SK-N-SH (cell line): ENCODE results near the gene B3GNT5. TPM values are rescaled to one million over a fixed set of nuclear protein-coding genes. Genes with fewer than 3 reads are reported as not detected.

ENCODE experiments used
- CTCF ChIA-PET: fragments of 300-600, 350-600 bp; formaldehyde crosslinking; extraction: SDS; loops from one replicate; lab custom pipeline; 2021; lab: Yijun Ruan, JAX
- POLR2A ChIA-PET: fragments of 350-600 bp; sonication (Branson Sonifier 250); formaldehyde crosslinking; extraction: SDS; loops from one replicate; lab custom pipeline; 2020; ENCODE audit warnings: antibody characterized with exemption, inconsistent platforms; lab: Yijun Ruan, JAX
- DNase-seq: peaks from one replicate; pipeline ENCODE4 v3.0.0; 2012
- H2AFZ ChIP-seq: fragments of 200-600 bp; sonication (generic); 2 replicates; pipeline ENCODE4 v1.8.1; 2016; ENCODE audit warnings: antibody characterized with exemption, mild to moderate bottlenecking, low read depth
- H3F3A ChIP-seq: fragments of 200-600 bp; sonication (generic); replicated peaks from 2 replicates; pipeline ENCODE3; 2016; ENCODE audit warnings: antibody characterized with exemption, mild to moderate bottlenecking; ENCODE audit not compliant: insufficient read depth
- H3K27ac ChIP-seq, 2 experiments: fragments of 200-500 bp in 1 of 2; fragments of 200-600 bp in 1 of 2; sonication (Bioruptor generic) in 1 of 2; sonication (generic), shearing (Covaris generic) in 1 of 2; 2 replicates each; pipeline versions ENCODE4 v1.5.1 to v1.6.1; 2014 to 2016; ENCODE audit warnings: low read depth in 2 of 2, inconsistent platforms in 1 of 2, low read length in 1 of 2, mild to moderate bottlenecking in 1 of 2, mixed read lengths in 1 of 2
- H3K27me3 ChIP-seq: fragments of 200-600 bp; sonication (generic), shearing (Covaris generic); 2 replicates; pipeline ENCODE4 v1.6.1; 2016; ENCODE audit warnings: mixed run types; ENCODE audit not compliant: insufficient read depth
- H3K36me3 ChIP-seq, 2 experiments: fragments of 200-500 bp in 1 of 2; fragments of 200-600 bp in 1 of 2; sonication (Bioruptor generic) in 1 of 2; sonication (generic) in 1 of 2; replicated peaks in 1 of 2; 2 replicates each; pipeline versions ENCODE3 to v1.5.1; 2014 to 2016; ENCODE audit warnings: low read length in 1 of 2, mild to moderate bottlenecking in 1 of 2; ENCODE audit not compliant: insufficient read depth in 2 of 2, control insufficient read depth in 1 of 2
- H3K4me1 ChIP-seq, 2 experiments: fragments of 200-500 bp in 1 of 2; fragments of 200-600 bp in 1 of 2; sonication (Bioruptor generic) in 1 of 2; sonication (generic), shearing (Covaris generic) in 1 of 2; 2 replicates each; pipeline versions ENCODE4 v1.5.1 to v1.6.1; 2014 to 2016; ENCODE audit warnings: low read depth in 1 of 2, low read length in 1 of 2, mixed run types in 1 of 2; ENCODE audit not compliant: insufficient read depth in 2 of 2, control insufficient read depth in 1 of 2
- H3K4me2 ChIP-seq: fragments of 200-600 bp; sonication (generic), shearing (Covaris generic); 2 replicates; pipeline ENCODE4 v1.6.1; 2017; ENCODE audit warnings: mixed run types
- H3K4me3 ChIP-seq, 2 experiments: fragments of 200-500 bp in 1 of 2; fragments of 200-600 bp in 1 of 2; sonication (Bioruptor generic) in 1 of 2; sonication (generic), shearing (Covaris generic) in 1 of 2; 2 replicates each; pipeline versions ENCODE4 v1.5.1 to v1.8.1; 2014 to 2016; ENCODE audit warnings: low read depth in 2 of 2, inconsistent platforms in 1 of 2, low read length in 1 of 2, mild to moderate bottlenecking in 1 of 2, mixed read lengths in 1 of 2, moderate library complexity in 1 of 2
- H3K79me2 ChIP-seq: fragments of 200-600 bp; sonication (generic); 2 replicates; pipeline ENCODE4 v1.8.1; 2017; ENCODE audit warnings: mild to moderate bottlenecking; ENCODE audit not compliant: insufficient read depth
- H3K9ac ChIP-seq: fragments of 200-600 bp; sonication (generic); 2 replicates; pipeline ENCODE4 v1.6.1; 2017; ENCODE audit warnings: mixed run types
- H3K9me2 ChIP-seq: fragments of 200-600 bp; sonication (generic); 2 replicates; pipeline ENCODE4 v1.6.1; 2017; ENCODE audit warnings: mixed run types
- H3K9me3 ChIP-seq: fragments of 200-600 bp; sonication (generic); 2 replicates; pipeline ENCODE4 v1.6.1; 2017; ENCODE audit warnings: mixed run types, mild to moderate bottlenecking, moderate library complexity
- H4K20me1 ChIP-seq: fragments of 200-600 bp; sonication (generic); 2 replicates; pipeline ENCODE4 v1.6.1; 2017; ENCODE audit warnings: mild to moderate bottlenecking, mixed run types; ENCODE audit not compliant: insufficient read depth
- CTCF ChIP-seq: fragments of 200-600 bp; sonication (generic); IDR thresholded peaks from 2 replicates; pipeline ENCODE4 v1.6.1; 2017; ENCODE audit warnings: antibody characterized with exemption, mild to moderate bottlenecking, moderate library complexity
- FOXJ3 ChIP-seq: sonication (generic); formaldehyde crosslinking; IDR thresholded peaks from 2 replicates; pipeline ENCODE4 v1.5.1; 2020; ENCODE audit warnings: mild to moderate bottlenecking, missing genetic modification reagents
- MEF2A ChIP-seq: IDR thresholded peaks from 2 replicates; pipeline ENCODE4 v1.4.0; 2012; ENCODE audit warnings: low read depth, borderline replicate concordance
- PBX3 ChIP-seq: IDR thresholded peaks from 2 replicates; pipeline ENCODE4; 2012
- POLR2AphosphoS5 ChIP-seq: IDR thresholded peaks from 2 replicates; pipeline ENCODE4 v1.6.1; 2012; ENCODE audit warnings: low read depth, low read length
- REST ChIP-seq: IDR thresholded peaks from 2 replicates; pipeline ENCODE4 v1.6.1; 2012; ENCODE audit warnings: mild to moderate bottlenecking, low read depth, low read length, moderate library complexity
- SIN3A ChIP-seq: IDR thresholded peaks from 2 replicates; pipeline ENCODE4 v1.6.1; 2012; ENCODE audit warnings: low read depth, mild to moderate bottlenecking, low read length, moderate library complexity, borderline replicate concordance
- SMC3 ChIP-seq: IDR thresholded peaks from 2 replicates; pipeline ENCODE4 v1.6.1; 2012; ENCODE audit warnings: low read depth, low read length, improper control_type of control experiment
- TAF1 ChIP-seq: IDR thresholded peaks from 2 replicates; pipeline ENCODE4 v1.6.1; 2012; ENCODE audit warnings: low read depth, mild to moderate bottlenecking, low read length, moderate library complexity, borderline replicate concordance
- USF1 ChIP-seq: IDR thresholded peaks from 2 replicates; pipeline ENCODE4 v1.4.0; 2012; ENCODE audit warnings: low read depth, borderline replicate concordance
- YY1 ChIP-seq: IDR thresholded peaks from 2 replicates; pipeline ENCODE4 v1.4.0; 2012; ENCODE audit warnings: low read depth, mild to moderate bottlenecking
- ZBTB33 ChIP-seq: IDR thresholded peaks from 2 replicates; pipeline ENCODE4 v1.4.0; 2012; ENCODE audit warnings: low read depth, borderline replicate concordance
- WGBS: methylation state at CpG from one replicate; pipeline ENCODE4 v1.1.6; 2017; ENCODE audit warnings: low lambda C conversion rate; 5-methylcytosine and 5-hydroxymethylcytosine counted together
- polyA plus RNA-seq, 3 experiments: library from polyadenylated mRNA; depleted of rRNA; stranded (reverse); fragments of >200 nt; gene quantifications; 2 replicates each; pipeline ENCODE4 v1.2.3, GENCODE V29; 2012

B3GNT5 gene
- polyA plus RNA-seq, 1 of the 3 experiments (the other 2 are of a cell fraction), result 4.7 TPM

- no peak for DNase-seq
- TF ChIP-seq YY1, result no peak
- TF ChIP-seq REST, result no peak
- H2AFZ ChIP-seq, result 0 out of 2 replicates have a peak overlapping the region, but pooled peaks have one; percentile 24
- peaks cover 25% of the 10 kb centered on the region for H3K79me2 ChIP-seq
- peaks cover 0 to 2% of the 10 kb centered on the region in 2 experiments; a peak in 1 of 4 replicates for H3K4me1 ChIP-seq
- H3K9me3 ChIP-seq, result no peaks in the 10 kb centered on the region
- H3K4me2 ChIP-seq, result peak overlapping the region; percentile 94; the same call in 1 of the 2 replicates
- H3K4me3 ChIP-seq, result peak overlapping the region in 1 of 2 experiments; percentile 88; a peak in 3 of 4 replicates
- H3K27ac ChIP-seq, result peak overlapping the region in 1 of 2 experiments; percentile 77; a peak in 1 of 4 replicates
- no peaks in the 10 kb centered on the region for H3K9me2 ChIP-seq
- no peaks in the 10 kb centered on the region for H3F3A ChIP-seq
- POLR2A ChIA-PET, result no interaction called here
- 95% methylated on average over 5 of the region's 5 CpGs for WGBS
- H4K20me1 ChIP-seq, result no peaks in the 10 kb centered on the region
- peak overlapping the region; percentile 38; the same call in 1 of the 2 replicates for H3K9ac ChIP-seq
- H3K27me3 ChIP-seq, result no peaks in the 10 kb centered on the region
- CTCF ChIA-PET, result interaction anchor here (0.8 to 3.4 kb wide), 6 partner anchors 18 to 134 kb away, joined by 3 to 19 read pairs (median 3); no protein-coding TSS in a partner anchor
- peaks cover 0 to 3% of the 10 kb centered on the region in 2 experiments for H3K36me3 ChIP-seq
Measured at GRCh38 chr3:183252118-183252782, 803 bp upstream of the B3GNT5 start.

GRCh38 chr3:183253528-183254486 lies 754 bp downstream of the B3GNT5 start:
- peak overlapping the region; percentile 94 for H3K4me2 ChIP-seq
- H3K9me3 ChIP-seq, result no peaks in the 10 kb centered on the region
- WGBS, result under 1% methylated on average over 41 of the region's 111 CpGs
- H3F3A ChIP-seq, result no peaks in the 10 kb centered on the region
- peaks cover 31% of the 10 kb centered on the region for H3K79me2 ChIP-seq
- ChIA-PET POLR2A (interaction anchor here (1.1 kb wide), 1 partner anchor 174 kb away, joined by 3 read pairs; the partner anchor contains the start of gene MCF2L2), CTCF (interaction anchor here (0.9 to 3.4 kb wide), 9 partner anchors 18 to 168 kb away, joined by 3 to 19 read pairs (median 3); no protein-coding TSS in a partner anchor)
- peaks cover 0 to 2% of the 10 kb centered on the region in 2 experiments; a peak in 1 of 4 replicates for H3K4me1 ChIP-seq
- H3K9ac ChIP-seq, result peak overlapping the region; percentile 83
- H2AFZ ChIP-seq, result peak overlapping the region; percentile 89
- no peaks in the 10 kb centered on the region for H3K27me3 ChIP-seq
- H3K27ac ChIP-seq, result peak overlapping the region; percentile 43 to 77
- H3K4me3 ChIP-seq, result peak overlapping the region; percentile 79 to 88
- peak; percentile 84 for DNase-seq
- H3K36me3 ChIP-seq, result peaks cover 3% of the 10 kb centered on the region in 2 experiments
- no peaks in the 10 kb centered on the region for H3K9me2 ChIP-seq
- no peaks in the 10 kb centered on the region for H4K20me1 ChIP-seq
- TF ChIP-seq FOXJ3 (CRISPR knock-in tag) (no peak), ZBTB33 (no peak), PBX3 (no peak), SIN3A (0 out of 2 replicates have a peak, but pooled peaks have one; percentile 45), CTCF (peak; percentile 11; the same call in 1 of the 2 replicates), POLR2AphosphoS5 (no peak; the same call in 1 of the 2 replicates), MEF2A (no peak), TAF1 (0 out of 2 replicates have a peak, but pooled peaks have one; percentile 44), SMC3 (no peak), USF1 (no peak)
